Mammary epithelial cell (primary cell): ENCODE results near the gene ERBB4.

Source experiments
- EZH2 ChIP-seq: IDR thresholded peaks from 2 replicates; pipeline ENCODE4 v1.6.1; 2012; ENCODE audit warnings: low read length, inconsistent platforms, borderline replicate concordance
- TF ChIP-seq, protein P1 (sequence below), 2 donors: IDR thresholded peaks in 1 of 2; conservative IDR thresholded peaks in 1 of 2; 2 replicates each; pipeline ENCODE4 v1.5.1; 2011 to 2012; ENCODE audit warnings: inconsistent platforms in 2 of 2, low read length in 2 of 2, mild to moderate bottlenecking in 2 of 2, control low read depth in 1 of 2, low read depth in 1 of 2; ENCODE audit not compliant: insufficient read depth in 1 of 2; ENCODE audit errors: extremely low read depth in 1 of 2

DNA sequence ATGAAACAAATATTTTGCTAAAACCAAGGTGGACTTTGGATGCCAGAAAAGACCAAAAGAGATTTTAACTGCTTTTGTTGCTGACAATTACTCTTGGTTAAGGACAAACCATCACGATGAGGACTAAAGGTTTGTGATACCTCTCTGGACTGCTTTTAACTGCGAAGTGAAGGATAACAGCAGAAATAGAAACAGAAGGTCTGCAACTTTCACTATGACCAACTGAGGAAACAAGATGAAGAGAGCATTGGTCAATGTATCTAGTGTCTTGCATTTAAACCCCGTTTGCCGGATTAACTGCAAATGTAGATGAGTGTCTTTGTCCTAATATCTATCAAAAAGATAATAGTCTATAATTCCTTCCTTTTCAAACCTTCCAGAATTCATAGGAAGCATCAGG, 541.7 kb downstream of the ERBB4 start:
- no peak for TF ChIP-seq EZH2
- TF ChIP-seq, protein P1, sequence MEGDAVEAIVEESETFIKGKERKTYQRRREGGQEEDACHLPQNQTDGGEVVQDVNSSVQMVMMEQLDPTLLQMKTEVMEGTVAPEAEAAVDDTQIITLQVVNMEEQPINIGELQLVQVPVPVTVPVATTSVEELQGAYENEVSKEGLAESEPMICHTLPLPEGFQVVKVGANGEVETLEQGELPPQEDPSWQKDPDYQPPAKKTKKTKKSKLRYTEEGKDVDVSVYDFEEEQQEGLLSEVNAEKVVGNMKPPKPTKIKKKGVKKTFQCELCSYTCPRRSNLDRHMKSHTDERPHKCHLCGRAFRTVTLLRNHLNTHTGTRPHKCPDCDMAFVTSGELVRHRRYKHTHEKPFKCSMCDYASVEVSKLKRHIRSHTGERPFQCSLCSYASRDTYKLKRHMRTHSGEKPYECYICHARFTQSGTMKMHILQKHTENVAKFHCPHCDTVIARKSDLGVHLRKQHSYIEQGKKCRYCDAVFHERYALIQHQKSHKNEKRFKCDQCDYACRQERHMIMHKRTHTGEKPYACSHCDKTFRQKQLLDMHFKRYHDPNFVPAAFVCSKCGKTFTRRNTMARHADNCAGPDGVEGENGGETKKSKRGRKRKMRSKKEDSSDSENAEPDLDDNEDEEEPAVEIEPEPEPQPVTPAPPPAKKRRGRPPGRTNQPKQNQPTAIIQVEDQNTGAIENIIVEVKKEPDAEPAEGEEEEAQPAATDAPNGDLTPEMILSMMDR (conservative IDR thresholded peaks at IDR 0.05 in 1 of 2, IDR thresholded peaks at IDR 0.05 in 1 of 2; ENCODE audit: extremely low read depth in 1 of 2, insufficient read depth in 1 of 2, low read depth in 1 of 2, low read length in 2 of 2), result no peak
